Liver (tissue), 9 donors: ENCODE results near the gene SYNPO. TPM values are rescaled to one million over a fixed set of nuclear protein-coding genes. Genes with fewer than 3 reads are reported as not detected.

Experiments
- DNase-seq: peaks from one replicate; pipeline ENCODE4 v3.0.0-alpha.2; 2017; ENCODE audit warnings: low spot score
- H3K27ac ChIP-seq, 2 donors: one replicate each; pipeline ENCODE4 v1.7.0; 2013; ENCODE audit warnings: inconsistent platforms in 2 of 2, low read length in 2 of 2, control low read depth in 1 of 2, low read depth in 1 of 2, mild to moderate bottlenecking in 1 of 2
- H3K27me3 ChIP-seq, 4 donors: one replicate each; pipeline versions ENCODE4 v1.6.1 to v1.7.0; 2013; ENCODE audit warnings: low read length in 3 of 4, inconsistent platforms in 1 of 4, mild to moderate bottlenecking in 1 of 4, moderate library complexity in 1 of 4; ENCODE audit not compliant: control insufficient read depth in 4 of 4, insufficient read depth in 4 of 4
- H3K36me3 ChIP-seq, 4 donors: one replicate each; pipeline versions ENCODE4 v1.6.1 to v1.7.0; 2013; ENCODE audit warnings: low read length in 3 of 4, mild to moderate bottlenecking in 3 of 4, low read depth in 1 of 4, moderate library complexity in 1 of 4; ENCODE audit not compliant: control insufficient read depth in 4 of 4, insufficient read depth in 3 of 4
- H3K4me1 ChIP-seq, 4 donors: one replicate each; pipeline versions ENCODE4 v1.6.1 to v1.7.0; 2013; ENCODE audit warnings: low read length in 3 of 4, mild to moderate bottlenecking in 3 of 4, moderate library complexity in 1 of 4; ENCODE audit not compliant: control insufficient read depth in 4 of 4, insufficient read depth in 4 of 4
- H3K4me3 ChIP-seq, 3 donors: one replicate each; pipeline versions ENCODE4 v1.6.1 to v1.7.0; 2013; ENCODE audit warnings: low read length in 3 of 3, control low read depth in 1 of 3, low read depth in 1 of 3, mild to moderate bottlenecking in 1 of 3
- H3K9ac ChIP-seq, 2 donors: one replicate each; pipeline ENCODE4 v1.7.0; 2013; ENCODE audit warnings: low read length in 2 of 2, mild to moderate bottlenecking in 2 of 2, moderate library complexity in 2 of 2, control low read depth in 1 of 2, low read depth in 1 of 2
- H3K9me3 ChIP-seq, 4 donors: one replicate each; pipeline versions ENCODE4 v1.6.1 to v1.7.0; 2013; ENCODE audit warnings: low read length in 3 of 4; ENCODE audit not compliant: control insufficient read depth in 4 of 4
- CTCF ChIP-seq: fragments of 150-350 bp; IDR thresholded peaks from 2 replicates; pipeline ENCODE4 v1.5.1; 2017; ENCODE audit warnings: improper control_type of control experiment, low read depth, low read length; ENCODE audit not compliant: missing input control
- EGR1 ChIP-seq, 2 donors: IDR thresholded peaks; 2 replicates each; pipeline ENCODE4 v1.6.1; 2016 to 2018; ENCODE audit warnings: antibody characterized with exemption in 2 of 2, low read depth in 2 of 2
- FOXA1 ChIP-seq: IDR thresholded peaks from 2 replicates; pipeline ENCODE4 v1.6.1; 2016; ENCODE audit warnings: antibody characterized with exemption
- FOXA2 ChIP-seq: IDR thresholded peaks from 2 replicates; pipeline ENCODE4 v1.6.1; 2016; ENCODE audit warnings: antibody characterized with exemption
- GABPA ChIP-seq, 2 donors: IDR thresholded peaks in 1 of 2; conservative IDR thresholded peaks in 1 of 2; 2 replicates each; pipeline ENCODE4 v1.6.1; 2016; ENCODE audit warnings: antibody characterized with exemption in 2 of 2, mild to moderate bottlenecking in 1 of 2, moderate library complexity in 1 of 2
- HNF4A ChIP-seq, 2 donors: conservative IDR thresholded peaks; 2 replicates each; pipeline ENCODE4 v1.6.1; 2016; ENCODE audit warnings: antibody characterized with exemption in 2 of 2, mild to moderate bottlenecking in 2 of 2
- HNF4G ChIP-seq: IDR thresholded peaks from 2 replicates; pipeline ENCODE4 v1.6.1; 2016; ENCODE audit warnings: antibody characterized with exemption
- JUND ChIP-seq, 2 donors: IDR thresholded peaks; 2 replicates each; pipeline ENCODE4 v1.6.1; 2016; ENCODE audit warnings: antibody characterized with exemption in 2 of 2
- MAX ChIP-seq: IDR thresholded peaks from 2 replicates; pipeline ENCODE4 v1.6.1; 2016; ENCODE audit warnings: antibody characterized with exemption
- NR2F2 ChIP-seq: IDR thresholded peaks from 2 replicates; pipeline ENCODE4 v1.6.1; 2016; ENCODE audit warnings: antibody characterized with exemption
- RAD21 ChIP-seq, 2 donors: IDR thresholded peaks; 2 replicates each; pipeline ENCODE4 v1.6.1; 2016; ENCODE audit warnings: antibody characterized with exemption in 2 of 2, mild to moderate bottlenecking in 2 of 2
- RXRA ChIP-seq, 2 donors: IDR thresholded peaks; 2 replicates each; pipeline ENCODE4 v1.6.1; 2017 to 2018; ENCODE audit warnings: antibody characterized with exemption in 2 of 2, mild to moderate bottlenecking in 1 of 2
- SP1 ChIP-seq: IDR thresholded peaks from 2 replicates; pipeline ENCODE4 v1.6.1; 2018; ENCODE audit warnings: antibody characterized with exemption, mild to moderate bottlenecking
- TAF1 ChIP-seq: conservative IDR thresholded peaks from 2 replicates; pipeline ENCODE4 v1.6.1; 2016; ENCODE audit warnings: antibody characterized with exemption, mild to moderate bottlenecking
- YY1 ChIP-seq: IDR thresholded peaks from 2 replicates; pipeline ENCODE4 v1.6.1; 2016; ENCODE audit warnings: antibody characterized with exemption, mild to moderate bottlenecking
- ZBTB33 ChIP-seq: IDR thresholded peaks from 2 replicates; pipeline ENCODE4 v1.6.1; 2016; ENCODE audit warnings: antibody characterized with exemption
- WGBS: extraction: QIAGEN DNeasy Blood & Tissue Kit; methylation state at CpG from one replicate; pipeline ENCODE4 v1.1.7; 2013; 5-methylcytosine and 5-hydroxymethylcytosine counted together
- polyA plus RNA-seq, 2 donors: library from polyadenylated mRNA; stranded (reverse) in 1 of 2; unstranded in 1 of 2; fragments of 200-250 nt in 1 of 2; fragments of >200 nt in 1 of 2; fragmentation: Nextera tagmentation in 1 of 2; extraction: Ambion mirVana in 1 of 2; gene quantifications; one replicate each; pipeline versions ENCODE4 v1.2.1 to v1.2.3, GENCODE V29; 2013 to 2015
- total RNA-seq, 2 donors: library from RNA; depleted of rRNA; stranded (reverse); fragments of >200 nt; gene quantifications; one replicate each; pipeline ENCODE4 v1.2.3, GENCODE V29; 2014
- donor health status: healthy.
- donor health status: healthy.
- donor health status: healthy.
- donor health status: healthy.
- donor health status: healthy.

SYNPO gene
- total and polyA plus RNA-seq, 4 donors, result 1.1 to 36.6 (median 10.7) TPM

GRCh38 chr5:150653145-150653761 lies 12.8 kb downstream of the SYNPO start:
- TF ChIP-seq EGR1 (IDR thresholded peaks at IDR 0.05; ENCODE audit: low read depth in 2 of 2), result no peak
- peak in 1 of 2 donors; percentile 21 for TF ChIP-seq RAD21 (IDR thresholded peaks at IDR 0.05)
- no peak overlapping the region for H3K9ac ChIP-seq
- no peak overlapping the region for H3K27ac ChIP-seq
- H3K27me3 ChIP-seq, result no peaks in the 10 kb centered on the region
- H3K4me3 ChIP-seq, result no peak overlapping the region
- peaks cover 12 to 29% (median 18%) of the 10 kb centered on the region in 4 donors for H3K36me3 ChIP-seq
- no peaks in the 10 kb centered on the region for H3K9me3 ChIP-seq
- peaks cover 13 to 31% (median 20%) of the 10 kb centered on the region in 4 donors for H3K4me1 ChIP-seq
- no peak for DNase-seq
- WGBS, result 81% methylated on average over 5 of the region's 5 CpGs

GRCh38 chr5:150653762-150654556 lies 13.5 kb downstream of the SYNPO start:
- no peak for DNase-seq
- Histone ChIP-seq H3K27me3 (no peaks in the 10 kb centered on the region), H3K9ac (no peak overlapping the region), H3K4me3 (no peak overlapping the region), H3K4me1 (peaks cover 13 to 29% (median 22%) of the 10 kb centered on the region in 4 donors), H3K27ac (no peak overlapping the region), H3K9me3 (no peaks in the 10 kb centered on the region), H3K36me3 (peaks cover 7 to 22% (median 16%) of the 10 kb centered on the region in 4 donors)
- 81% methylated on average over 2 of the region's 2 CpGs for WGBS
- TF ChIP-seq RXRA (IDR thresholded peaks at IDR 0.05) (no peak), NR2F2 (peak; percentile 28), EGR1 (IDR thresholded peaks at IDR 0.05; ENCODE audit: low read depth in 2 of 2) (no peak), RAD21 (IDR thresholded peaks at IDR 0.05) (no peak), YY1 (no peak), MAX (no peak), TAF1 (no peak), ZBTB33 (no peak)

- Histone ChIP-seq H3K9me3 (no peaks in the 10 kb centered on the region), H3K4me1 (peaks cover 13 to 25% (median 22%) of the 10 kb centered on the region in 4 donors), H3K27ac (peak overlapping the region in 1 of 2 donors; percentile 28), H3K36me3 (peaks cover 0 to 14% (median 11%) of the 10 kb centered on the region in 4 donors), H3K4me3 (no peak overlapping the region), H3K9ac (no peak overlapping the region), H3K27me3 (no peaks in the 10 kb centered on the region)
- WGBS, result 93% methylated on average over 3 of the region's 3 CpGs
- DNase-seq, result no peak
- TF ChIP-seq NR2F2, result no peak
- no peak for TF ChIP-seq FOXA1
- TF ChIP-seq CTCF, result no peak
- no peak for TF ChIP-seq HNF4A (conservative IDR thresholded peaks at IDR 0.05)
- no peak for TF ChIP-seq TAF1
- TF ChIP-seq MAX, result no peak
- no peak for TF ChIP-seq GABPA (IDR thresholded peaks at IDR 0.05 in 1 of 2, conservative IDR thresholded peaks at IDR 0.05 in 1 of 2)
- no peak for TF ChIP-seq RXRA (IDR thresholded peaks at IDR 0.05)
- TF ChIP-seq SP1, result no peak
- TF ChIP-seq ZBTB33, result no peak
- no peak for TF ChIP-seq JUND (IDR thresholded peaks at IDR 0.05)
- no peak for TF ChIP-seq YY1
- no peak for TF ChIP-seq FOXA2
- no peak for TF ChIP-seq RAD21 (IDR thresholded peaks at IDR 0.05)
- TF ChIP-seq HNF4G, result no peak
Observed at GRCh38 chr5:150655221-150655620, 14.8 kb downstream of the SYNPO start.
